ENCODE results near the gene UCP3. TPM values are rescaled to one million over a fixed set of nuclear protein-coding genes. Genes with fewer than 3 reads are reported as not detected.

UCP3 gene
- total and polyA plus RNA-seq, 10 of the 15 experiments (the other 5 are each of a cell fraction or from before 2014, with no cell fraction given), result 0.02 to 1.9 (median 0.94) TPM

DNA sequence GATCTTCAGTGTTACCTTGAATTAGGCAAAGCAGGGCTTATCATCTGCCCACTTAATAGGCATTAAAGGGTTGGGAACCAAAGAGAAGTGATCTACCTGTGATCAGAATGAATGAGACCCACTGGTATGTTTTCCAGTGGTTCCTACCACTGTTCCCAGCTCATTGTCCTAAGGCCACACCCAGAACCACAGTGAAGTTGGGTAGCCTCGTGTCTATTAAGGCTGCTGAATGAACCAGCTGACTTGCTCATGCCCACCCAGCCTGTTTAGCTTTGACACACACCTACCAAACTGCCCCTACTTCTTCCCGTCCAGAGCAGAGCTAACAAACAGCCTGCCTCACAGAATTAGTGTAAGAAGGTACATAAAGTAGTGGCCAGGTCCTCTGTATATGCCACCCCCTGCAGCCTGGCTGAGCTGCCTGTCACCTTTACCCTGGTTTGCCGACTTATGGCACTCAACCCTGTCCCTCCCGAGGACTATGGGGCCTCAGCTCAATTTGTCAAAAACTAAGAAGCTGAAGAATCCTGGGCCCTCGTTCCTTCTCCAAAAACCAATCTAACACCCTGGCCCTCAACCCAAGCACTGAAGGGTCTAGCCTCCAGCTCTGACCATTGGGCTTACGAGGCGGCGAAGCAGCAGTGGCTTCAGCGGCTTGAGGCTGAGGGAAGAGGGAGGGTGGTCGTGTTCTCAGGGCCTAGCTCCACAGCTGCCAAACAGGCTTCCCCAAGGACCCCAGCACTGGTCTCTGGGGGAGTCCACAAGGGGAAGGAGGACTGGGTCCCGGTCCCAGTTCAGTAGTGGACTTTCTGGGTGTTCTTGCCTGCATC, 36.0 kb downstream of the UCP3 start (continued):
- TF ChIP-seq RELA (IDR thresholded peaks at IDR 0.05; ENCODE audit: borderline replicate concordance, partially characterized antibody) (no peak), TBL1XR1 (IDR thresholded peaks at IDR 0.05; ENCODE audit: low read depth, low read length) (no peak), BACH1 (IDR thresholded peaks at IDR 0.05; ENCODE audit: borderline replicate concordance) (no peak), POLR2AphosphoS5 (IDR thresholded peaks at IDR 0.05; ENCODE audit: low read length) (peak; percentile 53; the same call in 1 of the 2 replicates), YBX1 (IDR thresholded peaks at IDR 0.05) (no peak), BHLHE40 (IDR thresholded peaks at IDR 0.05; ENCODE audit: borderline replicate concordance in 1 of 2, low read depth in 2 of 2, low read length in 1 of 2) (no peak), POLR2AphosphoS2 (IDR thresholded peaks at IDR 0.05; ENCODE audit: low read depth, low read length) (peak; percentile 20; the same call in 1 of the 2 replicates), MXI1 (IDR thresholded peaks at IDR 0.05; ENCODE audit: low read depth, low read length) (no peak), CHD4 (IDR thresholded peaks at IDR 0.05) (no peak), CUX1 (IDR thresholded peaks at IDR 0.05; ENCODE audit: insufficient replicate concordance, low read depth, low read length) (no peak), NFXL1 (IDR thresholded peaks at IDR 0.05; ENCODE audit: borderline replicate concordance) (no peak), CHD1 (IDR thresholded peaks at IDR 0.05; ENCODE audit: low read depth, low read length) (no peak), SIX5 (IDR thresholded peaks at IDR 0.05; ENCODE audit: low read depth, low read length, severe bottlenecking) (no peak), ELK1 (IDR thresholded peaks at IDR 0.05; ENCODE audit: low read depth, low read length) (no peak), SKIL (IDR thresholded peaks at IDR 0.05; ENCODE audit: low read depth, poor library complexity, severe bottlenecking) (no peak), NBN (IDR thresholded peaks at IDR 0.05) (no peak), POU2F2 (IDR thresholded peaks at IDR 0.05; ENCODE audit: borderline replicate concordance, low read depth, low read length) (no peak), SMARCA5 (IDR thresholded peaks at IDR 0.05) (no peak), PAX5 (IDR thresholded peaks at IDR 0.05; ENCODE audit: borderline replicate concordance, low read depth, low read length) (no peak)
- TF ChIP-seq, protein P1, sequence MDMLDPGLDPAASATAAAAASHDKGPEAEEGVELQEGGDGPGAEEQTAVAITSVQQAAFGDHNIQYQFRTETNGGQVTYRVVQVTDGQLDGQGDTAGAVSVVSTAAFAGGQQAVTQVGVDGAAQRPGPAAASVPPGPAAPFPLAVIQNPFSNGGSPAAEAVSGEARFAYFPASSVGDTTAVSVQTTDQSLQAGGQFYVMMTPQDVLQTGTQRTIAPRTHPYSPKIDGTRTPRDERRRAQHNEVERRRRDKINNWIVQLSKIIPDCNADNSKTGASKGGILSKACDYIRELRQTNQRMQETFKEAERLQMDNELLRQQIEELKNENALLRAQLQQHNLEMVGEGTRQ (IDR thresholded peaks at IDR 0.05; ENCODE audit: borderline replicate concordance, low read depth, low read length), result no peak

All from GM12878 (cell line).